OCI-LY1 (cell line): ENCODE measurements around the gene CCDC91.

Source experiments
- CTCF ChIP-seq: fragments of 200-600 bp; sonication (generic), shearing (Covaris generic); IDR thresholded peaks from 2 replicates; pipeline ENCODE4 v1.5.1; 2017; ENCODE audit warnings: mild to moderate bottlenecking, antibody characterized with exemption, low read length, moderate library complexity, mixed read lengths
- EZH2 ChIP-seq: fragments of 200-600 bp; sonication (generic), shearing (Covaris generic); IDR thresholded peaks from 2 replicates; pipeline ENCODE4 v1.8.0; 2017; ENCODE audit warnings: borderline replicate concordance, mixed run types, mild to moderate bottlenecking, antibody characterized with exemption, low read length, moderate library complexity, mixed read lengths

GRCh38 chr12:28175098-28175589, 15.1 kb upstream of the CCDC91 start:
- TF ChIP-seq CTCF (no peak), EZH2 (no peak)
